NAMALWA (cell line): Measurements from ENCODE around the gene KSR2.
"Not testable (repeated sequence)": the region's sequence is repeated elsewhere in the genome, so short reads cannot be mapped to it uniquely, and the experiment has no call there.

Source experiments
- DNase-seq: peaks from one replicate; pipeline ENCODE4 v3.0.0-alpha.2; 2015; ENCODE audit warnings: low spot score

KSR2 gene

GRCh38 chr12:117857139-117857538 is 111.7 kb downstream of the KSR2 start:
- DNase-seq = not testable (repeated sequence)

GRCh38 chr12:117855165-117855564 is 113.6 kb downstream of the KSR2 start:
- DNase-seq = no peak

GRCh38 chr12:117854339-117855012 is 114.3 kb downstream of the KSR2 start:
- peak; percentile 79 for DNase-seq

- DNase-seq = no peak
Measured at GRCh38 chr12:117853600-117853999, 115.2 kb downstream of the KSR2 start.

- DNase-seq = peak; percentile 53
Measured at GRCh38 chr12:117850048-117850447, 118.7 kb downstream of the KSR2 start.

GRCh38 chr12:117847371-117847770 is 121.4 kb downstream of the KSR2 start:
- no peak for DNase-seq

GRCh38 chr12:117845271-117845904 is 123.4 kb downstream of the KSR2 start:
- DNase-seq = no peak

GRCh38 chr12:117844114-117844830 is 124.5 kb downstream of the KSR2 start:
- no peak for DNase-seq

GRCh38 chr12:117842630-117843029 is 126.2 kb downstream of the KSR2 start:
- no peak for DNase-seq

- no peak for DNase-seq
Measured at GRCh38 chr12:117842220-117842619, 126.6 kb downstream of the KSR2 start.

GRCh38 chr12:117837737-117838050 is 131.1 kb downstream of the KSR2 start:
- no peak for DNase-seq

GRCh38 chr12:117836999-117837736 is 131.6 kb downstream of the KSR2 start:
- DNase-seq = peak; percentile 79

- no peak for DNase-seq
Measured at GRCh38 chr12:117836476-117836875, 132.3 kb downstream of the KSR2 start.

- no peak for DNase-seq
Measured at GRCh38 chr12:117835156-117835555, 133.6 kb downstream of the KSR2 start.

GRCh38 chr12:117832459-117833457 is 136.0 kb downstream of the KSR2 start:
- no peak for DNase-seq

GRCh38 chr12:117830471-117830870 is 138.3 kb downstream of the KSR2 start:
- DNase-seq = no peak

GRCh38 chr12:117829108-117829507 is 139.7 kb downstream of the KSR2 start:
- no peak for DNase-seq

GRCh38 chr12:117827660-117828059 is 141.1 kb downstream of the KSR2 start:
- no peak for DNase-seq

GRCh38 chr12:117825827-117826226 is 143.0 kb downstream of the KSR2 start:
- DNase-seq = no peak

- DNase-seq = no peak
Measured at GRCh38 chr12:117821480-117822175, 147.2 kb downstream of the KSR2 start.
